Activated CD4-positive, alpha-beta T cell treated with anti-CD3 and anti-CD28 coated beads, Interleukin-2, amount 10 ng/mL, durations not matched to agents 24 days and 14 days (primary cell): ENCODE data around the gene VAV2. TPM values are rescaled to one million over a fixed set of nuclear protein-coding genes. Genes with fewer than 3 reads are reported as not detected.

Experiments
- DNase-seq: peaks from one replicate; pipeline ENCODE4 v3.0.0; 2022
- H3K27ac Mint-ChIP-seq: one replicate; pipeline ENCODE4 v1.8.0; 2022; ENCODE audit warnings: mild to moderate bottlenecking, mixed read lengths
- H3K27me3 Mint-ChIP-seq: one replicate; pipeline ENCODE4 v1.8.0; 2022; ENCODE audit warnings: mixed read lengths
- H3K36me3 Mint-ChIP-seq: one replicate; pipeline ENCODE4 v1.8.0; 2022; ENCODE audit warnings: low read depth, mild to moderate bottlenecking, mixed read lengths
- H3K4me1 Mint-ChIP-seq: one replicate; pipeline ENCODE4 v1.8.0; 2021; ENCODE audit warnings: mixed read lengths
- H3K4me3 Mint-ChIP-seq: one replicate; pipeline ENCODE4 v1.8.0; 2022; ENCODE audit warnings: mild to moderate bottlenecking, moderate library complexity, mixed read lengths
- H3K9me3 Mint-ChIP-seq: one replicate; pipeline ENCODE4 v1.8.0; 2021; ENCODE audit warnings: mixed read lengths
- intact Hi-C: fragments of 100-400 bp; cut with micrococcal nuclease; formaldehyde crosslinking; loops from one replicate; pipeline ENCODE4 v1.15.1; 2023
- total RNA-seq: library from RNA; stranded (reverse); gene quantifications from 2 replicates; pipeline ENCODE4 v1.2.3, GENCODE V29; 2022

The VAV2 gene
- total RNA-seq, 1 donor from 2014 or later: 9.0 TPM

DNA sequence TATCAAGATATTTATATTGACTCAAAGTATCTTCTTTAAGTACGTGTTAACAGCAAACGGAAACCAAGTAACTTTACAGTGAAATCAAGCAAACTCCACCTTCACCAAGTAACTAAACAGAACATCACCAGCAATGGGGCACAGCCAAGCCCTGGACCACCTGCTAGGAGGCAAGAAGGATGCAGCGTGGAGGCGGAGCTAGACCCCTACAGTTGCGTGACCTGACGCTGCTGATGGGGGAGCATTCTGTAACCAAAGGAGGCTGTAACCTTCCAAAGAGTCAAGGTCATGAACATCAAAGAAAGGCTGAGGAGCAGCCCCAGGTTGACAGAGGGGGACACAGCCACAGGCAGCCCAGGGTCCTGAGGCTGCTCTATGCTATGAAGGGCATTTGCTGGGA, 6.1 kb downstream of the VAV2 start:
- no peak for DNase-seq
- Mint-ChIP-seq H3K27me3 (peaks cover 12% of the 10 kb centered on the region), H3K9me3 (no peaks in the 10 kb centered on the region), H3K36me3 (no peaks in the 10 kb centered on the region), H3K4me3 (no peak overlapping the region), H3K4me1 (peaks cover 2% of the 10 kb centered on the region), H3K27ac (no peak overlapping the region)
- intact Hi-C loops: no loop called here

DNA sequence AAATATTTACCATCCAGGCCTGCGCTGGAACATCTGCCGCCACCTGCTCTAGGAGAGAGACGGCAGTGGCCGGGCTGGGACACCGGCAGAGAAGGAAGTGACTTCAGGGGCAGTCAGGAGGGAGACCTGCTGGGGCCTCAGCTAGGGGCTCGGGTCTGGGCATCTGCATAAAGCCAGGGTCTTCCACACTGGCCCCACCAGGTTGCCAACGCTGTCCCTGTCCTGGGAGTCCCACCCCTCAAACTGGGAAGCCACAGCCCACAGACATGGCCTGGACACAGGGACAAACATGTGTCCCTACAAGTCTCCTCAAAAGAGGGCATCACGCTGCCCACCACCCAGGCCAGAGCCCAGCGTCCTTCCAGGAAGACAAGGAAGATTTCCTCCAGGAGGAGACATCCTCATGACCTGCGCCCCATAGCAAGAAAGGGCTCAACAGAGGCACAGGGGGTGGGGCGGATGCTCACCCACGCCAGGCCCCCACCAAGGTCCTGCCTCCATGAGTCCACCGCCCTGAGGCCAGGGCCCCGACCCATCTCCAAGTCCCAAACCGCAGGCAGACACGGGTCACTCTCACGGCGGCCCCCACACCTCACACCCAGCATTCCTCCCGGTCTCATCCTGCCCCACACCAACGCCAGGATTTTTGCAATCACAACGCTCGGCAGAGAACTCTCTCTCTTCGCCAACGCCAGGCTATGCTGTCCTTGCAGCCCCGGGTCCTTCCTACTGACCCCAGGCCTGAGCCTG, 9.0 kb downstream of the VAV2 start:
- DNase-seq: no peak
- Mint-ChIP-seq H3K36me3 (no peaks in the 10 kb centered on the region), H3K27me3 (no peaks in the 10 kb centered on the region), H3K4me1 (no peaks in the 10 kb centered on the region), H3K4me3 (no peak overlapping the region), H3K9me3 (no peaks in the 10 kb centered on the region), H3K27ac (no peak overlapping the region)
- intact Hi-C loops: no loop called here

DNA sequence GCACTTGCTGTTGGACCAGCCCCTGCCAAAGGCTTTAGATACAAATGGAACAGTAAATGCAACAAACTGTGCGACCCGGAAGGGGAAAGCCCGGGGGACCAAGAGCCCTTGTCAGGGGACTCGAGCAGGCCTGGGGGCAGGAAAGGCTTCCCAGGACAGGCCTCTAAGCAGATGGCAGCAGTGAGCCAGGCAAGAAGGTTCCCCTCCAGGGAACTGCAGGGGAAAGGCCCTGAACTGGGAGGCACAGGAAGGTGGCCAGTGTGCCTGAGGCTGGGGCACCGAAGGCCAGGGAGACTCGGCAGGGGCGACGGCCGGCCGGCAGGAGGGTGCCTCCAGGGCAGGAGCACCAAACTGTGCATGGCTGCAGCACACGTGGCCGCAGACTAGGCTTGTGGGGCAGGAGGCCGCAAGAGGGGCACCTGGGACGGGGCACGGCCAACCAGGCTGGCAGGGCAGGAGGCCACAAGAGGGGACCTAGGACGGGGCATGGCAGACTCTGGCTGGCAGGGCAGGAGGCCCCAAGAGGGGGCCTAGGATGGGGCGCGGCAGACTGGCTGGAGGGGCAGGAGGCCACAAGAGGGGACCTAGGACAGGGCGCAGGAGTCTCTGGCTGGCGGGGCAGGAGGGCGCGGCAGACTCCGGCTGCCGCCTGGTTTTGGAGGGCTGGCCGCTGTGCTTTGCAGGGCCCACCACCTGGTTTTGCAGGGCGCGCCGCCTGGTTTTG, 10.0 kb downstream of the VAV2 start:
- intact Hi-C loops: no loop called here
- Mint-ChIP-seq H3K9me3 (no peaks in the 10 kb centered on the region), H3K27me3 (no peaks in the 10 kb centered on the region), H3K27ac (no peak overlapping the region), H3K36me3 (no peaks in the 10 kb centered on the region), H3K4me3 (no peak overlapping the region), H3K4me1 (no peaks in the 10 kb centered on the region)
- DNase-seq: no peak

DNA sequence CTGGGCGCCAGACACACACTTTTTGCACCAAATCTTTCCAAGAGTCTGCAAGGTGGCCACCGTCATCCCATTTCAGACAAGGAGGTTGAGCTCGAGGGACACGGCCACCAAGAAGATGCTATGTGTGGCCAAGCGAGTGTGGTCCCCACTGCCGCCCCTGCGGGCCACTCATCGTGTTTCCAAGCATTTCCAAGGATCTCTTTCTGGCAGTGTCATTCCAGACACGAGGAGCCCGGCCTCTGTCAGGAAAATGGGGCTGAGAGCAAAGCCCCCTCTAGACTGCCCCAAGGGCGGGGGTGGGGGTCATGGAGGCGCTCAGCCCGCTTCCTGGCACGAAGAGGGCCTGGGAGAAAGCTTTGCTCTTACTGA, 10.6 kb downstream of the VAV2 start:
- Mint-ChIP-seq H3K4me1 (no peaks in the 10 kb centered on the region), H3K27me3 (no peaks in the 10 kb centered on the region), H3K9me3 (no peaks in the 10 kb centered on the region), H3K27ac (no peak overlapping the region), H3K36me3 (no peaks in the 10 kb centered on the region), H3K4me3 (no peak overlapping the region)
- intact Hi-C loops: no loop called here
- DNase-seq: no peak

DNA sequence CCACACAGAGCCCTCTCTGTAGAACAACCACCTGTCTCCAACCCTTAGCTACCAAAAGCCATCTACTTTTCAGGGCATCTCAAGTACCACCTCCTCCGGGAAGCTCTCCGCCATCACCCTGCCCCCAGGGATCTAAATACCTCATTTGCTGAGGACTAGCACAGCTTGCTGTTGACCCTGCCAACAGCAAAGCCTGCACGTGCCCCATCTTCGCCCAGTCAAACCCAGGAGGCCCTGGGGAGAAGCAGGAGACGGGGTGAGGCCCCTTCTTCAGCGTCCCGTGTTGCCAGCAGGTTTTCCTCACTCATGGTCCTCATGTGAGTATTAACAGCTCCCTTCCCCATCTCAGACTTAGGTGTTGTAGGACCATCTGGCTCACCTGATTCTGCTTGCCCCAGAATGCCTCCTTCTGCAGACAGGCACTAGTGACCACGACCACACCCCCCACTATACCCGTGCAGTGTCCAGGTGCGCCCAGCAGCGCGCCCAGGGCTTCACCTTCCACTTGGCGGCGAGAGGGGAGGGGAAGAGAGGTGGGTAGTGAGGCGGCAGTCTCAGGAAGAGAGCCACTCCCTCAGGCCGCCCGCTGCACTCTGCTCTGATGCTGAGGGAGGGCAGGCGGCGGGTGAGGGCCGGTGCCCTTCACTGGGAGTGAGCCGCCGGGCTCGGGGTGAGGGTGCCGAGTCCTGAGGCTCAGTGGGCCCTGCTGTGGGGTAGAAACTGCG, 11.1 kb downstream of the VAV2 start:
- no peak for DNase-seq
- H3K27ac Mint-ChIP-seq: no peak overlapping the region
- no peaks in the 10 kb centered on the region for H3K27me3 Mint-ChIP-seq
- no peak overlapping the region for H3K4me3 Mint-ChIP-seq
- no peaks in the 10 kb centered on the region for H3K36me3 Mint-ChIP-seq
- no peaks in the 10 kb centered on the region for H3K9me3 Mint-ChIP-seq
- intact Hi-C loops: no loop called here
- no peaks in the 10 kb centered on the region for H3K4me1 Mint-ChIP-seq

DNA sequence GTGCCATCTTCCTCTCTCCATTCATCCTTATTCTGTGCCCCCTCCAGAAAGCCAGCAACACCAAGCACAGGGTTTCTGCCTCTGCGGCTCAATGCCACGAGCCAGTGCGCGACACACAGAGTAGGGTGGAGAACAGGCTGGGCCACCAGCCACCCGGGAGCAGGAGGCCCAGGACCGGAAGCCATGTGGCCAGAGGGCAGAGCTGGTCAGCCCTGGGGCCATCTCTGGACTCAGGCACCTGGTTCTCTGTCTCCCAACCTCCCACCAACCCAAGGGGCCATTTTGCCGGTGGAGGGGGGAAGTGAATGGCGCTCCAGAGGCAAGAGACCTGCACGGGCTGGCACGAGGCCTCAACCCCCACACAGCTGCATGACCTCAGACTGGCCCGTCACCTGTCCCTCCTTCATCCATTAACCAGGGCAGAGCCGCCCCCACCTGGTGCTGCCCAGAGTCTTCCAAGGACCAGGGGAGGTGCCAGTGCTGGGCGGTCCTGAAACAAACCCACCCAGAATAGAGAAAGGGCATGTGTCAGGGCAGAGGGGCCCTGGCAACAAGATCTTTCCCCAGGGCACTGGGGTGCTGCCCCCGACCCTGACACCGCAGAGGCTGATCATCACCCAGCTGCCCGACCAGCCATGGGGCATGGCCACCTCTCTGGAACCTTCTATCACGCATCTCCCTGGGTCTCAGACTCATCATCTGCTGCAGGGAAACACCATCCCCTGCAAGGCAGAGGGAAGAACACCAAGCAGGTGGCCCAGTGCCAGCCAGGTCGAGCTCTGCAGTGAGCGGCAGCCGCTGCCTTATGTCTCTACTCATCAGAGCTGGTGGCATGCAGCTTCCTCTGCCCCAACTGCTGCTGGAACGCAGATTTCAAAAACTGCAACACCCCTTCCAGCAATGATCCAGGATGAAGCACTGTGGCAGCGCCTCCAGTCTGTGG, 11.9 kb downstream of the VAV2 start:
- no peaks in the 10 kb centered on the region for H3K36me3 Mint-ChIP-seq
- H3K4me1 Mint-ChIP-seq: no peaks in the 10 kb centered on the region
- H3K27ac Mint-ChIP-seq: no peak overlapping the region
- DNase-seq: no peak
- no peaks in the 10 kb centered on the region for H3K9me3 Mint-ChIP-seq
- intact Hi-C loops: no loop called here
- no peaks in the 10 kb centered on the region for H3K27me3 Mint-ChIP-seq
- no peak overlapping the region for H3K4me3 Mint-ChIP-seq

- H3K27me3 Mint-ChIP-seq: no peaks in the 10 kb centered on the region
- H3K36me3 Mint-ChIP-seq: no peaks in the 10 kb centered on the region
- H3K9me3 Mint-ChIP-seq: no peaks in the 10 kb centered on the region
- DNase-seq: no peak
- no peak overlapping the region for H3K27ac Mint-ChIP-seq
- intact Hi-C loops: no loop called here
- no peaks in the 10 kb centered on the region for H3K4me1 Mint-ChIP-seq
- no peak overlapping the region for H3K4me3 Mint-ChIP-seq
These were observed 12.7 kb downstream of the VAV2 start for GRCh38 chr9:133979273-133979920.

DNA sequence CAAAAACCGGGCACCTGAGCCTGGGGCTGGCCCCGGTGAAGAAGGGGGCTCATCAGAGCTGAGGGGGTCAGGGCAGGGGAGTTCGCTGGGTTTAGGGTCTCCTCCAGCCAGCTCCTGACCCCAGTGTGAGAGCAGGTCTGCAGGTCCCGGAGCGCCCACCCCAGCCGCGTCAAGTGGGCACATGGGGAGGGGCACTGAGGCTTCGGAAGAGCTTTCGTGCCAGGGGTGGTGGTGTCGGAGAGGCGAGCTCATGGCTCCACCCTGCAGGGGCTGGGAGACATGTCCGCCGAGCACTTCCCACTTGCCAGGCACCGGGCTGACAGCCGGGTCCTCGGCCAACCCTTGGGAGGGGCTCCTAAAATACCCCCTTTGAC, 13.2 kb downstream of the VAV2 start:
- no peaks in the 10 kb centered on the region for H3K36me3 Mint-ChIP-seq
- intact Hi-C loops: no loop called here
- H3K9me3 Mint-ChIP-seq: no peaks in the 10 kb centered on the region
- H3K27ac Mint-ChIP-seq: no peak overlapping the region
- no peak for DNase-seq
- no peak overlapping the region for H3K4me3 Mint-ChIP-seq
- no peaks in the 10 kb centered on the region for H3K27me3 Mint-ChIP-seq
- H3K4me1 Mint-ChIP-seq: no peaks in the 10 kb centered on the region

DNA sequence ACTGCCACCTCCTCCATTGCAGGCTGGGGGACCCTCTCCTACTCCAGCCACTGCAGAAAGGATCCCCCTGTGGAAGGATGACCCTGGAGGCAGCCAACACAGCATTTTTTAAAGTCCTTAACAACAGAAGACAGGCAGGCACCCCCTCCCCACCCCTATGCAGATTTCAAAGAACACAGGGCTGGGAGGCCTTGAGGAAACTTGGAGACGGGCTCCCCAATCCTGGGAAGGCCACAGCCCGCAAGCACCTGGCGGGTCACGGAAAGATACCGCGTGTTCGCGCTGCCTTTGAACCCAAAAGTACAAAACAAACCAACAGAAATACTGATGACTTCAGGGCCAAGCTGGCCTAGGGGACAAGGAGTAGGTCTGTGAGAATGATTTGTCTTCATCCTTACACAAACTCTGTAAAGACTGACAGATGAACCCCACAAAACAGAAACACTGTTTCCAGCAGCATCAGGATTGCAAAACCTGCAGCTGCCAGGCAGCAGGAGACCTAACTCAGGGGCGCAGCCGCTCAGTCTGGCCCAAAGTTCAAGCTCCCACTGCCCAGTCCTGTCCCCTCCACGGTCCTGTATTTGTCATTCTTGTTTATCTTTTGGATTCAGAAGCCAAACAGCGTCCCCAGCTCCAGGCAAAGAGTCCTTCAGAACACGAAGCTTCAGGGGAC, 13.8 kb downstream of the VAV2 start:
- no peak overlapping the region for H3K27ac Mint-ChIP-seq
- intact Hi-C loops: no loop called here
- no peaks in the 10 kb centered on the region for H3K9me3 Mint-ChIP-seq
- H3K27me3 Mint-ChIP-seq: no peaks in the 10 kb centered on the region
- no peaks in the 10 kb centered on the region for H3K4me1 Mint-ChIP-seq
- H3K4me3 Mint-ChIP-seq: no peak overlapping the region
- no peak for DNase-seq
- no peaks in the 10 kb centered on the region for H3K36me3 Mint-ChIP-seq

- Mint-ChIP-seq H3K9me3 (no peaks in the 10 kb centered on the region), H3K27me3 (no peaks in the 10 kb centered on the region), H3K36me3 (no peaks in the 10 kb centered on the region), H3K4me3 (no peak overlapping the region), H3K27ac (no peak overlapping the region), H3K4me1 (no peaks in the 10 kb centered on the region)
- no peak for DNase-seq
- intact Hi-C loops: no loop called here
These were observed 14.5 kb downstream of the VAV2 start for GRCh38 chr9:133977421-133978201.

- H3K4me1 Mint-ChIP-seq: no peaks in the 10 kb centered on the region
- H3K36me3 Mint-ChIP-seq: no peaks in the 10 kb centered on the region
- DNase-seq: no peak
- no peak overlapping the region for H3K27ac Mint-ChIP-seq
- intact Hi-C loops: no loop called here
- H3K4me3 Mint-ChIP-seq: no peak overlapping the region
- H3K27me3 Mint-ChIP-seq: no peaks in the 10 kb centered on the region
- no peaks in the 10 kb centered on the region for H3K9me3 Mint-ChIP-seq
These were observed 15.2 kb downstream of the VAV2 start for GRCh38 chr9:133976887-133977286.

GRCh38 chr9:133976191-133976861, 15.8 kb downstream of the VAV2 start:
- intact Hi-C loops: no loop called here
- no peak overlapping the region for H3K4me3 Mint-ChIP-seq
- no peaks in the 10 kb centered on the region for H3K36me3 Mint-ChIP-seq
- no peaks in the 10 kb centered on the region for H3K4me1 Mint-ChIP-seq
- H3K27ac Mint-ChIP-seq: no peak overlapping the region
- no peak for DNase-seq
- H3K27me3 Mint-ChIP-seq: no peaks in the 10 kb centered on the region
- no peaks in the 10 kb centered on the region for H3K9me3 Mint-ChIP-seq
